Nephron progenitor cell (in vitro differentiated cells): ENCODE data around the gene DNAJC15.
A peak's percentile ranks its signal among the peaks of the same experiment; 100 is the strongest.

Experiments used
- DNase-seq: peaks from one replicate; pipeline ENCODE4 v3.0.0; 2021
- H3K27ac Mint-ChIP-seq: 2 replicates; pipeline ENCODE4 v1.8.0; 2021; ENCODE audit warnings: mild to moderate bottlenecking, moderate library complexity, mixed read lengths
- H3K27me3 Mint-ChIP-seq: 2 replicates; pipeline ENCODE4 v1.8.0; 2021; ENCODE audit warnings: mild to moderate bottlenecking, low read depth, mixed read lengths; ENCODE audit not compliant: poor library complexity
- H3K36me3 Mint-ChIP-seq: 2 replicates; pipeline ENCODE4 v1.8.0; 2021; ENCODE audit warnings: low read depth, mixed read lengths
- H3K4me1 Mint-ChIP-seq: 2 replicates; pipeline ENCODE4 v1.8.0; 2021; ENCODE audit warnings: mixed read lengths
- H3K4me3 Mint-ChIP-seq: 2 replicates; pipeline ENCODE4 v1.8.0; 2021; ENCODE audit warnings: mild to moderate bottlenecking, moderate library complexity, mixed read lengths
- H3K9me3 Mint-ChIP-seq: 2 replicates; pipeline ENCODE4 v1.8.0; 2021; ENCODE audit warnings: mild to moderate bottlenecking, moderate library complexity, mixed read lengths
- TF ChIP-seq, protein P1 (sequence below): fragments of 200-600 bp; sonication (generic); IDR thresholded peaks from 2 replicates; pipeline ENCODE4 v1.5.0; 2021; ENCODE audit warnings: antibody characterized with exemption

DNAJC15 gene

DNA sequence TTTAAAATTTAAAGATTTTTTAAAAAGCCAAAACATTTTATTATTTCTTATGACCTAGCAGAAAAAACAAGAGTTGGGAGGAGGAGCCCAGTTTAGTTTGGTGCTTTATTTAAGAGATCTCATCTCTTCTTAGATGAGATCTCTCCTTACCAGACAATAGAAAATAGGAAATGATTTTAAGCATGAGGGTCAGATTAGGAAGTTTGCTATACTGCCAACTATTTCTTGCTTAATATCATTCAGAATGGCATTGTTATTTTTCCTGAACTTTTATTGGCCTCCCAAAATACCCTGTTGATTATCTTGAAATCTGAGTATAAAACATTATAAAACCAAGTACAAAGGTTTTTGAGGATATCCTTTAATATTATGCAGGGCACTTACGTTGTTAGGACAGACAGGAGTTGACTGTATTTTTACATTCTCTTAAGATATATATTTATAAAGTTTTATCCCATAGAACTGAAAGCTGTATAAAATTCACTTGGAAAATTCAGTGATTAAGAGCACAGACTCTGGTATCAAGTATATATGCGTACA lies 56.1 kb downstream of the DNAJC15 start:
- no peak overlapping the region for H3K4me3 Mint-ChIP-seq

DNA sequence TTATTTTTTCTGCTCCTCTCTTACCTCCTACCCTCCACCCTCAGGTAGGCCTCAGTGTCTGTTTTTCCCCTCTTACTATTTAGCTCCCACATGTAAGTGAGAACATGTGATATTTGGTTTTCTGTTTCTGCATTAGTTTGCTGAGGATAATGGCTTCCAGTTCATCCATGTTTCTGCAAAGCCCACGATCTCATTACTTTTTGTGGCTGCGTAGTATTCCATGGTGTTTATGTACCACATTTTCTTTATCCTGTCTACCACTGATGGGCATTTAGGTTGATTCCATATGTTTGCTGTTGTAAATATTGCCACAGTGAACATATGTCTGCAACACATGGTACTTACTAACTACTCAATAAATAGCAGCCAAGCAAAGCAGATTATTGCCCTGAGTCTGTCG lies 56.8 kb downstream of the DNAJC15 start:
- H3K36me3 Mint-ChIP-seq, result peaks cover 39% of the 10 kb centered on the region
- H3K27me3 Mint-ChIP-seq, result no peaks in the 10 kb centered on the region
- peaks cover 31% of the 10 kb centered on the region for H3K4me1 Mint-ChIP-seq
- no peak overlapping the region for H3K27ac Mint-ChIP-seq
- DNase-seq, result no peak
- H3K4me3 Mint-ChIP-seq, result no peak overlapping the region
- peaks cover 16% of the 10 kb centered on the region for H3K9me3 Mint-ChIP-seq
- TF ChIP-seq, protein P1, sequence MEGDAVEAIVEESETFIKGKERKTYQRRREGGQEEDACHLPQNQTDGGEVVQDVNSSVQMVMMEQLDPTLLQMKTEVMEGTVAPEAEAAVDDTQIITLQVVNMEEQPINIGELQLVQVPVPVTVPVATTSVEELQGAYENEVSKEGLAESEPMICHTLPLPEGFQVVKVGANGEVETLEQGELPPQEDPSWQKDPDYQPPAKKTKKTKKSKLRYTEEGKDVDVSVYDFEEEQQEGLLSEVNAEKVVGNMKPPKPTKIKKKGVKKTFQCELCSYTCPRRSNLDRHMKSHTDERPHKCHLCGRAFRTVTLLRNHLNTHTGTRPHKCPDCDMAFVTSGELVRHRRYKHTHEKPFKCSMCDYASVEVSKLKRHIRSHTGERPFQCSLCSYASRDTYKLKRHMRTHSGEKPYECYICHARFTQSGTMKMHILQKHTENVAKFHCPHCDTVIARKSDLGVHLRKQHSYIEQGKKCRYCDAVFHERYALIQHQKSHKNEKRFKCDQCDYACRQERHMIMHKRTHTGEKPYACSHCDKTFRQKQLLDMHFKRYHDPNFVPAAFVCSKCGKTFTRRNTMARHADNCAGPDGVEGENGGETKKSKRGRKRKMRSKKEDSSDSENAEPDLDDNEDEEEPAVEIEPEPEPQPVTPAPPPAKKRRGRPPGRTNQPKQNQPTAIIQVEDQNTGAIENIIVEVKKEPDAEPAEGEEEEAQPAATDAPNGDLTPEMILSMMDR, result no peak

More for the DNA sequence above, 56.1 kb downstream of the DNAJC15 start:
- no peaks in the 10 kb centered on the region for H3K27me3 Mint-ChIP-seq
- TF ChIP-seq, protein P1, result no peak
- H3K4me1 Mint-ChIP-seq, result peaks cover 31% of the 10 kb centered on the region
- no peak for DNase-seq
- H3K27ac Mint-ChIP-seq, result no peak overlapping the region
- H3K9me3 Mint-ChIP-seq, result peaks cover 16% of the 10 kb centered on the region
- peaks cover 39% of the 10 kb centered on the region for H3K36me3 Mint-ChIP-seq

DNA sequence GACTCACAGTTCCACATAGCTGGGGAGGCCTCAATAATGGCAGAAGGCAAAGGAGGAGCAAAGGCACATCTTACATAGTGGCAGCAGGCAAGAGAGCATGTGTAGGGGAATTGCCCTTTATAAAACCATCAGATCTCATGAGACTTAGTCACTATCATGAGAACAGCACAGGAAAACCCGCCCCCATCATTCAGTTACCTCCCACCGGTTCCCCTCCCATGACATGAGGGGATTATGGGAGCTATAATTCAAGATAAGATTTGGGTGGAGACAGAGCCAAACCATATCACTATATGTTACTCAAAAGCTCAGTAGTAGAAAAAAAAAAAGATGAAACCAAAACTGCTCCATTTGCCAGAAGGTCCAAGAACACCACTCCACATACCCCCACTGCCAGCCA lies 58.5 kb downstream of the DNAJC15 start:
- H3K36me3 Mint-ChIP-seq, result peaks cover 45% of the 10 kb centered on the region

DNA sequence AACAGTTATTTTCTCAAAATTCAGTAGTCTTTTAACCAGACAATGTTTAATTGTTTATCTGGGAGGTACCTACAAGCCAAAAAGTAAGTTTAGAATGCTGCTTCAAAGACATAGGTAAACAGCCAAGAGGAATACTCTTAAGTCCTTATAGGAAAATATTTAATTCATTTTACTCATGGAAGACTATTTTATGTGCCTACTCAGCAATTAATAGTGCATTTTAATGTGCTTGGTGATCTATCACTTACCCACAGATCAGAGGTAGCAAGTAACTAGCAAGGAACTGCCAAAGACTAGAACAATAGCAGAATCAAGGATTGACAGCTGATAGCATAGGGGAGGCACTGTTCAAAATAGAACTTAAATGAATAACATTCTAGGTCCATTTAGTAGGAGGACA lies 60.4 kb downstream of the DNAJC15 start:
- Mint-ChIP-seq H3K27me3 (no peaks in the 10 kb centered on the region), H3K4me3 (no peak overlapping the region), H3K36me3 (peaks cover 59% of the 10 kb centered on the region), H3K9me3 (peaks cover 24% of the 10 kb centered on the region), H3K27ac (no peak overlapping the region), H3K4me1 (peaks cover 16% of the 10 kb centered on the region)
- DNase-seq, result no peak
- TF ChIP-seq, protein P1, result no peak

More for the DNA sequence above, 58.5 kb downstream of the DNAJC15 start:
- Mint-ChIP-seq H3K9me3 (peaks cover 16% of the 10 kb centered on the region), H3K27ac (peak overlapping the region; percentile 60), H3K4me1 (peaks cover 30% of the 10 kb centered on the region), H3K4me3 (no peak overlapping the region), H3K27me3 (no peaks in the 10 kb centered on the region)
- TF ChIP-seq, protein P1, result no peak
- DNase-seq, result no peak

DNA sequence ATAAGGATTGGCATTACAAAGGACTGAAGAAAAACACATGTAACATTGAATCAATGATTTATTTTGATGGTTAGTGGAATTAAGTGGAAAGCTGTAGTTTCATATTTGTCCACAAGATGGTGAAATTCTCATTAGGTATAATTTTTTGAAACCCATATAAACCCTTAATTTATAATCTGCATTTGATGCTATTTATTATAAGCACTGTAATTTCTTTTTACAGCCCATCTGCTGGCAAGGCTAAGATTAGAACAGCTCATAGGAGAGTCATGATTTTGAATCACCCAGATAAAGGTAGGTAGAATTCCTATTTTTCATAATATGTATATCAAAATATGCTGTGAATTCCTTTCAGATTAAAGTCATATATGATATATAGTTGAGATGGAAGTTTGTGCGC lies 62.2 kb downstream of the DNAJC15 start:
- TF ChIP-seq, protein P1, result peak; percentile 54
- Mint-ChIP-seq H3K4me3 (no peak overlapping the region), H3K27ac (no peak overlapping the region), H3K27me3 (no peaks in the 10 kb centered on the region), H3K4me1 (peaks cover 15% of the 10 kb centered on the region), H3K36me3 (peaks cover 60% of the 10 kb centered on the region), H3K9me3 (peaks cover 27% of the 10 kb centered on the region)
- DNase-seq, result no peak

DNA sequence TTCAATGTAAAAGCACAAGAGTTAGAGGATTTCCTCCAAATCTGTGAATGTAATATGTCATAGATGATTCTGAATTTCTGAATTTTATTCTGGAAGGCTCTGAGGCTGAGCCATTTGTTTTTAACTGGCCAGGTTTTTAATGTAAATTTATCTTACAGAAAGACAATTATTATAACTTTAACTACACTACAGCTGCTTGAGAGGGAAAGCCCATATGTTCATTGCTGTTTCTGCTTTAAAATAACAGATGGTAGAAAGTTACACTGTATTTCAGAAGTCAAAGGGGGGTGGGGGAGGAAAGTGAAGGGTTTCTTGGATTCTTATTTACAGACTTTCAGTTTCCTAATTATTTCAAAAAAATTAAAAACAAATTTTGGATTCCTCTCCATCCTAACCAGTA lies 62.8 kb downstream of the DNAJC15 start:
- no peak for DNase-seq
- TF ChIP-seq, protein P1, result no peak
- H3K27ac Mint-ChIP-seq, result peak overlapping the region; percentile 36
- peaks cover 58% of the 10 kb centered on the region for H3K36me3 Mint-ChIP-seq
- H3K9me3 Mint-ChIP-seq, result peaks cover 24% of the 10 kb centered on the region
- H3K4me3 Mint-ChIP-seq, result no peak overlapping the region
- H3K4me1 Mint-ChIP-seq, result peaks cover 15% of the 10 kb centered on the region
- H3K27me3 Mint-ChIP-seq, result no peaks in the 10 kb centered on the region
